ENCODE results near the gene ADCY7. TPM values are rescaled to one million over a fixed set of nuclear protein-coding genes. Genes with fewer than 3 reads are reported as not detected.

The ADCY7 gene
- total RNA-seq, 3 donors from 2014 or later (not counting 1 experiment from before 2014, with no cell fraction given), result 479 to 591 (median 512) TPM

DNA sequence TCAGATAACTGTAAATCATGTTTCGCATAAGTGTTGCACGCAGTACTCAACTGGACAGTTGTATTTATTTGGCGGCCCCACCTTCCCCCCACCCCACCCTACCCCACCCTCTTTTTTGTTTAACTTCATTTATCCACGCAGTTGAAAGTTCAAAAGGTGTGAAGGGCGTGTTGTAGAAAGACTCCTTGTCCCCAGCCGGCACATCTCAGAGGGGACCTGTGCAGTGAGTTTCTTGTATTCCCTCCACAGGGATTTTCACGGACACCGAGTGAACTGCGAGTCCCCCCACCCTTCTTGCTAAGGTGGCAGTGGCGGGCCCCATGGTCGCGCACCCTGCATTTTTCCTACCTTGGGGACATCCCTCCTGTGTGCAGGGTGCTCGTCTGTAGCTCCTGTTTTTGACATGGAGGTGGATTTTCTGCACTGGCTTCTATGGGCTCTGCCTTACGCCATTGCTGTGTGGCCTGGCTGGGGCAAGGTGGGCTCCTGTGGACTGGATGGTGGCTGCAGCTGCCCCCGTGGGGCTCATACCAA, 36.2 kb downstream of the ADCY7 start:
- H3K4me3 Mint-ChIP-seq, result no peak overlapping the region
- DNase-seq (no peak), ATAC-seq (no peak)
- H3K27ac ChIP-seq (ENCODE audit: low read length), result no peak overlapping the region
- H3K27me3 Mint-ChIP-seq (ENCODE audit: low read depth in 2 of 2), result no peaks in the 10 kb centered on the region
- peaks cover 11 to 36% of the 10 kb centered on the region in 2 donors for H3K4me1 Mint-ChIP-seq
- H3K27ac Mint-ChIP-seq, result peak overlapping the region; percentile 70 to 77
- intact Hi-C loops (cut with micrococcal nuclease), result no loop called here
- H3K27me3 ChIP-seq (ENCODE audit: control insufficient read depth, insufficient read depth, low read length), result no peaks in the 10 kb centered on the region
- 92% methylated on average over 15 of the region's 15 CpGs for WGBS (ENCODE audit: insufficient coverage)
- TF ChIP-seq, protein P1, sequence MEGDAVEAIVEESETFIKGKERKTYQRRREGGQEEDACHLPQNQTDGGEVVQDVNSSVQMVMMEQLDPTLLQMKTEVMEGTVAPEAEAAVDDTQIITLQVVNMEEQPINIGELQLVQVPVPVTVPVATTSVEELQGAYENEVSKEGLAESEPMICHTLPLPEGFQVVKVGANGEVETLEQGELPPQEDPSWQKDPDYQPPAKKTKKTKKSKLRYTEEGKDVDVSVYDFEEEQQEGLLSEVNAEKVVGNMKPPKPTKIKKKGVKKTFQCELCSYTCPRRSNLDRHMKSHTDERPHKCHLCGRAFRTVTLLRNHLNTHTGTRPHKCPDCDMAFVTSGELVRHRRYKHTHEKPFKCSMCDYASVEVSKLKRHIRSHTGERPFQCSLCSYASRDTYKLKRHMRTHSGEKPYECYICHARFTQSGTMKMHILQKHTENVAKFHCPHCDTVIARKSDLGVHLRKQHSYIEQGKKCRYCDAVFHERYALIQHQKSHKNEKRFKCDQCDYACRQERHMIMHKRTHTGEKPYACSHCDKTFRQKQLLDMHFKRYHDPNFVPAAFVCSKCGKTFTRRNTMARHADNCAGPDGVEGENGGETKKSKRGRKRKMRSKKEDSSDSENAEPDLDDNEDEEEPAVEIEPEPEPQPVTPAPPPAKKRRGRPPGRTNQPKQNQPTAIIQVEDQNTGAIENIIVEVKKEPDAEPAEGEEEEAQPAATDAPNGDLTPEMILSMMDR (IDR thresholded peaks at IDR 0.05), result no peak
- H3K36me3 ChIP-seq (ENCODE audit: control insufficient read depth, insufficient read depth, low read length), result peaks cover 91% of the 10 kb centered on the region
- no peaks in the 10 kb centered on the region for H3K9me3 Mint-ChIP-seq
- no peaks in the 10 kb centered on the region for H3K36me3 Mint-ChIP-seq
- no peaks in the 10 kb centered on the region for H3K9me3 ChIP-seq (ENCODE audit: control insufficient read depth, insufficient read depth, low read length)
- no peak overlapping the region for H3K4me3 ChIP-seq (ENCODE audit: low read length)
- peaks cover 3% of the 10 kb centered on the region for H3K4me1 ChIP-seq (ENCODE audit: control insufficient read depth, insufficient read depth, low read length)

DNA sequence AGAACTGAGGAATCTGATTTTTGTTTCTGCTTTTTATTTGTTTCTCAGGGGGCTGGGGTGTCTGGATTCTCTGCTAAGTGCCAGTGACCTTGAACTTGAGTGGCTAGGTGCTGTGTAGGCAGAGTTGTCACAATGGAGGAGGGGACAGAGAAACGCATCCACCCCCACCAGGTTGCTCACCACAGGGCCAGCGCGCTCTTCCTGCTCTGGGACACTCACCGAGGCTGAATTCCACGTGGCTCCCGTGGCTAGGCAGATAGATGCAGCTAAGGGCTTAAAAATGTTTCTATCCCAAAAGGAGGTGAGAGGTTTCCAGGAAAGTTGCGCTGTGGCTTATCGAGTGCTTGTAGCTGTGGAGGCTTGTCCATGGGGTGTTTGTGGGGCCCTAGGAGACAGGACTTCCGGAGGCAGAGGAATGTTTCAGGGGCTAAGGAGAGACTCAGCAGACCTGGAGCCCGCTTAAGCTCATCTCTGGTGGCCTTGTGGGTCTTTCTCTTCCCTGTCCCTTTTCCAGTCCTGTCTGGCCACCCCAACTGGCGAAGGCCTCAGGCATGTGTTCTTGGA, 36.8 kb downstream of the ADCY7 start:
- TF ChIP-seq, protein P1 (IDR thresholded peaks at IDR 0.05), result no peak
- Mint-ChIP-seq H3K4me3 (no peak overlapping the region), H3K9me3 (no peaks in the 10 kb centered on the region), H3K27me3 (ENCODE audit: low read depth in 2 of 2) (no peaks in the 10 kb centered on the region), H3K36me3 (no peaks in the 10 kb centered on the region), H3K4me1 (peaks cover 10 to 35% of the 10 kb centered on the region in 2 donors), H3K27ac (peak overlapping the region; percentile 70 to 77)
- Histone ChIP-seq H3K36me3 (ENCODE audit: control insufficient read depth, insufficient read depth, low read length) (peaks cover 86% of the 10 kb centered on the region), H3K9me3 (ENCODE audit: control insufficient read depth, insufficient read depth, low read length) (no peaks in the 10 kb centered on the region), H3K27me3 (ENCODE audit: control insufficient read depth, insufficient read depth, low read length) (no peaks in the 10 kb centered on the region), H3K4me3 (ENCODE audit: low read length) (no peak overlapping the region), H3K4me1 (ENCODE audit: control insufficient read depth, insufficient read depth, low read length) (peaks cover 3% of the 10 kb centered on the region), H3K27ac (ENCODE audit: low read length) (no peak overlapping the region)
- intact Hi-C loops (cut with micrococcal nuclease), result no loop called here
- WGBS (ENCODE audit: insufficient coverage), result 88% methylated on average over 11 of the region's 11 CpGs
- DNase-seq (peak in 1 of 2 donors; percentile 9), ATAC-seq (no peak)

DNA sequence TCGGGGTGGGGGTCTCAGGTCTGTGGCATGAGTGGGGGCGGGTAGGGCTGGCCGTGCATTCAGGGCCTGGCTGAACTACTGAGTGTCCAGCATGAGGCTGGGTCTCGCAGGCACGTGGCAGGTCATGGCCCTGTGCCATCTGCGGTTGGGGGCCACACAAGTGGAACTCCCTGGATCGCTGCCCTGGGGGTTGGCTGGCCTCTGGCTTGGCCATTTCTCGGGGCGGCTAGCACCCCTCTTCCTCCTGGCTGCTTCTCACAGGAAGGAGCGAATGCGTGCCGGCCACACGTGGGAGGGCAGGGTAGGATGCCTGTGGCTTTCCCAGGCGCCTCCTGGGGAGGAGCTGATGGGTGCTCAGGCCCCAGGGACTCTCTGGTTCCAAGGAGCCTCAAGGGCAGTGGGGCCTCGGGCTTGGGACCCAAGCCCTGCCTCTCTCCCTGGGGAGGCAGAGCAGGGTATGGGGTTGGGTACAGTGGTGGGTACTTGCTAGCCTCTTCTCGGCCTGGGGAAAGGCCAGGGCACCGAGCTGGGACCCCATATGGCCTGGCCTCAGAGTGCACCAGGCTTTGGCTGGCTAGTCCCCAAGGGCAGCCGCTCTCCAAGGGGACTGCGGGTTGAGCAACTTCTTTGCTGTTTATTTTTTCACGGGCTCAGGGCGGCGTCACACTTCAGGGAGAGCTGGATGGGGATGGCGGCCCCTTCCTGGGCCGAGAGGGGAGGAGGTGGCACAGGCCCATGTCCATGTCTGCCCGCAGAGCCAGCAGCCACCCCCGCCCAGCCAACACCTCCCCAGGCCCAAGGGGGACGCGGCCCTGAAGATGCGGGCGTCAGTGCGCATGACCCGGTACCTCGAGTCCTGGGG, 37.5 kb downstream of the ADCY7 start:
- H3K36me3 Mint-ChIP-seq, result no peaks in the 10 kb centered on the region
- H3K4me3 Mint-ChIP-seq, result no peak overlapping the region

More for the DNA sequence above, 37.5 kb downstream of the ADCY7 start:
- Histone ChIP-seq H3K36me3 (ENCODE audit: control insufficient read depth, insufficient read depth, low read length) (peaks cover 86% of the 10 kb centered on the region), H3K27me3 (ENCODE audit: control insufficient read depth, insufficient read depth, low read length) (no peaks in the 10 kb centered on the region), H3K4me1 (ENCODE audit: control insufficient read depth, insufficient read depth, low read length) (peaks cover 3% of the 10 kb centered on the region), H3K9me3 (ENCODE audit: control insufficient read depth, insufficient read depth, low read length) (no peaks in the 10 kb centered on the region), H3K27ac (ENCODE audit: low read length) (peak overlapping the region; percentile 18), H3K4me3 (ENCODE audit: low read length) (no peak overlapping the region)
- Mint-ChIP-seq H3K4me1 (peaks cover 6 to 32% of the 10 kb centered on the region in 2 donors), H3K9me3 (no peaks in the 10 kb centered on the region), H3K27me3 (ENCODE audit: low read depth in 2 of 2) (no peaks in the 10 kb centered on the region), H3K27ac (peak overlapping the region; percentile 70 to 77)
- intact Hi-C loops (cut with micrococcal nuclease), result no loop called here
- WGBS (ENCODE audit: insufficient coverage), result 88% methylated on average over 32 of the region's 33 CpGs
- DNase-seq (peak in 1 of 2 donors; percentile 10), ATAC-seq (no peak)
- TF ChIP-seq, protein P1 (IDR thresholded peaks at IDR 0.05), result no peak

All from natural killer cell (primary cell).